GM12891 (cell line): Measurements from ENCODE around the gene LY9.

ENCODE experiments used
- DNase-seq: peaks from one replicate; pipeline ENCODE4 v3.0.0; 2011; ENCODE audit warnings: low spot score; ENCODE audit not compliant: insufficient read length
- FAIRE-seq: peaks from 2 replicates; lab custom pipeline; 2011; peaks lifted over from hg19 to GRCh38; lab: Jason Lieb, UNC
- PAX5 ChIP-seq: IDR thresholded peaks from 2 replicates; pipeline ENCODE4 v1.6.1; 2011; ENCODE audit warnings: low read length, moderate library complexity, mild to moderate bottlenecking; ENCODE audit not compliant: insufficient read depth, severe bottlenecking
- POLR2A ChIP-seq: IDR thresholded peaks from 2 replicates; pipeline ENCODE4 v1.6.1; 2011; ENCODE audit warnings: low read depth, low read length, control low read depth
- POLR2AphosphoS5 ChIP-seq: IDR thresholded peaks from 2 replicates; pipeline ENCODE4 v1.6.1; 2011; ENCODE audit warnings: low read depth, low read length, control low read depth
- POU2F2 ChIP-seq: IDR thresholded peaks from 2 replicates; pipeline ENCODE4 v1.6.1; 2011; ENCODE audit warnings: low read depth, mild to moderate bottlenecking, control low read depth, low read length, moderate library complexity
- SPI1 ChIP-seq: IDR thresholded peaks from 2 replicates; pipeline ENCODE4 v1.6.1; 2011; ENCODE audit warnings: low read depth, low read length, control low read depth
- TAF1 ChIP-seq: IDR thresholded peaks from 2 replicates; pipeline ENCODE4 v1.6.1; 2011; ENCODE audit warnings: low read depth, low read length, control low read depth

Gene LY9

GRCh38 chr1:160855181-160855981 is 59.4 kb downstream of the LY9 start:
- TF ChIP-seq TAF1 (no peak), SPI1 (no peak), POLR2AphosphoS5 (no peak), POLR2A (no peak), POU2F2 (no peak), PAX5 (no peak)
- DNase-seq: no peak
- peak; percentile 82 for FAIRE-seq

GRCh38 chr1:160858097-160858496 is 62.1 kb downstream of the LY9 start:
- no peak for FAIRE-seq
- no peak for TF ChIP-seq POLR2AphosphoS5
- no peak for TF ChIP-seq SPI1
- TF ChIP-seq POLR2A: no peak
- TF ChIP-seq TAF1: no peak
- no peak for TF ChIP-seq PAX5
- no peak for TF ChIP-seq POU2F2
- DNase-seq: no peak

GRCh38 chr1:160858507-160858906 is 62.5 kb downstream of the LY9 start:
- no peak for FAIRE-seq
- no peak for DNase-seq
- TF ChIP-seq SPI1 (no peak), POLR2A (no peak), PAX5 (no peak), POU2F2 (no peak), TAF1 (no peak), POLR2AphosphoS5 (no peak)

- TF ChIP-seq POU2F2: no peak
- TF ChIP-seq PAX5: no peak
- TF ChIP-seq SPI1: no peak
- no peak for TF ChIP-seq POLR2A
- TF ChIP-seq POLR2AphosphoS5: no peak
- no peak for TF ChIP-seq TAF1
- FAIRE-seq (no peak), DNase-seq (no peak)
Observed at GRCh38 chr1:160859166-160859565, 63.2 kb downstream of the LY9 start.

- TF ChIP-seq TAF1: no peak
- no peak for TF ChIP-seq POLR2A
- FAIRE-seq: peak; percentile 16
- DNase-seq: no peak
Observed at GRCh38 chr1:160860840-160861505, 65.0 kb downstream of the LY9 start.

GRCh38 chr1:160862203-160863060 is 66.5 kb downstream of the LY9 start, which contains the start of gene CD244:
Gene CD244 (minus strand): TSS chr1:160862887. CDS start chr1:160862677, 210 bp downstream.
- no peak for DNase-seq
- peak; percentile 91 for FAIRE-seq
- TF ChIP-seq TAF1 (no peak), POU2F2 (no peak), SPI1 (no peak), POLR2A (no peak), POLR2AphosphoS5 (no peak), PAX5 (no peak)

- TF ChIP-seq PAX5 (no peak), POLR2AphosphoS5 (no peak), TAF1 (no peak), SPI1 (no peak), POU2F2 (no peak), POLR2A (no peak)
- FAIRE-seq: no peak
- DNase-seq: no peak
Observed at GRCh38 chr1:160863061-160863773, 67.2 kb downstream of the LY9 start.

GRCh38 chr1:160863774-160864131 is 67.8 kb downstream of the LY9 start:
- no peak for FAIRE-seq
- peak; percentile 63 for TF ChIP-seq SPI1
- TF ChIP-seq POLR2AphosphoS5: no peak
- DNase-seq: no peak

- TF ChIP-seq POLR2AphosphoS5 (no peak), POU2F2 (no peak), PAX5 (no peak), TAF1 (no peak), SPI1 (no peak), POLR2A (no peak)
- FAIRE-seq: no peak
- DNase-seq: no peak
Observed at GRCh38 chr1:160864173-160864572, 68.2 kb downstream of the LY9 start.

DNA sequence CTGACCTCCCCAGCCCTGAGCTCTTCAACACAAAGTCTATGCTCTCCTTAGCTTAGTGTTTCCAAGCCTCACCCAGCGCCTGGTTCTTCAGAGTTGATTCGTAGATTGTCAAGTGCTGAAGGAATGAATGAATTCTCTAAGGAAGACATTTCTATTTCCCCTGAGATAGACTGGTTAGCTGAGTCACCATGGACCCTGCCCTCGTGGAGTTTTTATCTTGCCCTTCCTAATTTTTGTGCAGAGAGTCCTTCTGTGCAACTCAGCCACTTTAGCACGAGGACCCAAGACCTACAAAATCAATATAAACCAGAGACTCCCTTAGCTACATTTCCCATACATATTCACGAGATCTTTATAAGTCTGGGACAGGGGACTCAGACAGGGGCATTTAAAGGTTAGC is 69.4 kb downstream of the LY9 start:
- no peak for TF ChIP-seq SPI1
- no peak for TF ChIP-seq TAF1
- TF ChIP-seq POU2F2: no peak
- TF ChIP-seq POLR2A: no peak
- no peak for TF ChIP-seq PAX5
- FAIRE-seq (no peak), DNase-seq (no peak)
